Measurements from ENCODE around the gene ARNT2.

- TF ChIP-seq CTCF (IDR thresholded peaks at IDR 0.05) (no peak), ATF6 (CRISPR knock-in tag; IDR thresholded peaks at IDR 0.05) (no peak)
Measured at GRCh38 chr15:80596521-80596976, 192.4 kb downstream of the ARNT2 start.
